ENCODE measurements around the gene SYPL2. TPM values are rescaled to one million over a fixed set of nuclear protein-coding genes. Genes with fewer than 3 reads are reported as not detected.

SYPL2 gene
- total RNA-seq, 3 donors from 2014 or later, result 0.12 to 6.6 (median 0.34) TPM

DNA sequence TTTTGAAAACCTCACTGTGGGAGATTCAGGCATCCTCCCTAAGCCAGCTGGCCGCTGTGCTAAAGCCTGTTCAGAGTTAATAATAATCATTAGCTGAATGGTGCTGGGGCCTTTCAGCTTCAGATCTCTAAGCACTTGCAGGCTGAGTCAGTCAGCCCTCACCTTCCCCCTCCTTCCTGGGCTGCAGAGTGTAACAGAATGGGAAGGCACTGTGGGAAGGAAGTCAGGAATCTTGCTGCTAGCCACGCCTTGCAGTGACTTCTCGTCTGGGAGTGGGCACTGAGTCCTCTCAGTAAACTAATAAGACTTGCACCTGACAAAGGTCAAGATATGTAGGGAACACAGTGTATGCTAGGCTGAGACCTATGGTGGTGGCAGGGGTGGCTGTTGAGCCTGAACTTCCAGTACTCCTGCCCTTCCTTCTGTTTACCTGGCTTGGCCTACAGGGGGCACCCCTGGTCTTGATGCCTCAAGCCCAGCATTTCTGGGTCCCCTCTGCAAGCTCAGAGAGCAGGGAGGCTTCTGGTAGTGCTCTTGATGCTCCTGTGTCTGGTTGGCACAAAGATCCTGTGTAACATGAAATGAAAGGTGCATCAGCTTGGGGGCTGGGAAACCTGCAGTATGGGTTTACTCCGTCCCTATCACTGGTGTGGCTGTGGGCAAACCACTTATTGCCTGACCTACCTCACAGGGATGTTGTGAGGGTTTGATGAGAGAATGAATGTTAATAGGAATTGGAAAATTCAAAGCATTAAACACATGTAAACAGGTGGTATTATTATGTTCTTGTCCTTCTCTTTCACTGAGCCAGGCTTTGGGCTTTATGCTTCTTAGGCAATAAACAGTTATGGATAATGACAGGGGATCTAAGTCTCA lies 33.6 kb downstream of the SYPL2 start:
- TF ChIP-seq, protein P1, sequence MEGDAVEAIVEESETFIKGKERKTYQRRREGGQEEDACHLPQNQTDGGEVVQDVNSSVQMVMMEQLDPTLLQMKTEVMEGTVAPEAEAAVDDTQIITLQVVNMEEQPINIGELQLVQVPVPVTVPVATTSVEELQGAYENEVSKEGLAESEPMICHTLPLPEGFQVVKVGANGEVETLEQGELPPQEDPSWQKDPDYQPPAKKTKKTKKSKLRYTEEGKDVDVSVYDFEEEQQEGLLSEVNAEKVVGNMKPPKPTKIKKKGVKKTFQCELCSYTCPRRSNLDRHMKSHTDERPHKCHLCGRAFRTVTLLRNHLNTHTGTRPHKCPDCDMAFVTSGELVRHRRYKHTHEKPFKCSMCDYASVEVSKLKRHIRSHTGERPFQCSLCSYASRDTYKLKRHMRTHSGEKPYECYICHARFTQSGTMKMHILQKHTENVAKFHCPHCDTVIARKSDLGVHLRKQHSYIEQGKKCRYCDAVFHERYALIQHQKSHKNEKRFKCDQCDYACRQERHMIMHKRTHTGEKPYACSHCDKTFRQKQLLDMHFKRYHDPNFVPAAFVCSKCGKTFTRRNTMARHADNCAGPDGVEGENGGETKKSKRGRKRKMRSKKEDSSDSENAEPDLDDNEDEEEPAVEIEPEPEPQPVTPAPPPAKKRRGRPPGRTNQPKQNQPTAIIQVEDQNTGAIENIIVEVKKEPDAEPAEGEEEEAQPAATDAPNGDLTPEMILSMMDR (IDR thresholded peaks at IDR 0.05), result peak; percentile 13
- intact Hi-C loops (cut with DNase I, micrococcal nuclease), result no loop called here
- H3K4me1 ChIP-seq (ENCODE audit: low read depth), result peaks cover 26% of the 10 kb centered on the region
- DNase-seq (peak in 2 of 3 donors; percentile 76 to 82), ATAC-seq (peak; percentile 85)
- H3K4me3 ChIP-seq, result no peak overlapping the region
- H3K9me3 ChIP-seq, result no peaks in the 10 kb centered on the region
- no peaks in the 10 kb centered on the region for H3K36me3 ChIP-seq (ENCODE audit: low read depth)

DNA sequence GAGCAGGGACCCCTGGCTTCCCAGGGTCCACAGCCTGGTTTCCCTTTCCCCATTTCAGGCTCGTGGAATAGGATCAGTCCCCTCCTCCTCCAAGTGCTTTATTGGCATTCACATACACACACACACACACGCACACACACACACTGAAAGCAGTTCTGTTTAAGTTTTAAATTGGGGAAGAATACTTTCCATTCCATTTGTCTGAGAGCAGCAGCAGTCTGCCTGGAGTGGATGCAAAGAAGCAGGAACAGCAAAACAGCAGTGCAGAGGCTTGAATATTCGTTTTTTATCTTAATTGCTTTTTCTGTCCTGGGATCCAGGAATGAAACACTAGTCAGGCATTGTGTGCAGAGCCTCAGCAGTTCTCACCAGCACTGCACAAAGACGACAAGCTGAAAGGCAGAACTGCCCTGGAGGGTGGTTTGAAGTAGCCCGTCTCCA lies 34.6 kb downstream of the SYPL2 start:
- peaks cover 22% of the 10 kb centered on the region for H3K4me1 ChIP-seq (ENCODE audit: low read depth)
- intact Hi-C loops (cut with DNase I, micrococcal nuclease), result no loop called here
- DNase-seq, result peak in 1 of 3 donors; percentile 51
- ATAC-seq, result no peak
- no peak overlapping the region for H3K4me3 ChIP-seq
- no peaks in the 10 kb centered on the region for H3K36me3 ChIP-seq (ENCODE audit: low read depth)
- TF ChIP-seq, protein P1 (IDR thresholded peaks at IDR 0.05), result no peak
- no peaks in the 10 kb centered on the region for H3K9me3 ChIP-seq

DNA sequence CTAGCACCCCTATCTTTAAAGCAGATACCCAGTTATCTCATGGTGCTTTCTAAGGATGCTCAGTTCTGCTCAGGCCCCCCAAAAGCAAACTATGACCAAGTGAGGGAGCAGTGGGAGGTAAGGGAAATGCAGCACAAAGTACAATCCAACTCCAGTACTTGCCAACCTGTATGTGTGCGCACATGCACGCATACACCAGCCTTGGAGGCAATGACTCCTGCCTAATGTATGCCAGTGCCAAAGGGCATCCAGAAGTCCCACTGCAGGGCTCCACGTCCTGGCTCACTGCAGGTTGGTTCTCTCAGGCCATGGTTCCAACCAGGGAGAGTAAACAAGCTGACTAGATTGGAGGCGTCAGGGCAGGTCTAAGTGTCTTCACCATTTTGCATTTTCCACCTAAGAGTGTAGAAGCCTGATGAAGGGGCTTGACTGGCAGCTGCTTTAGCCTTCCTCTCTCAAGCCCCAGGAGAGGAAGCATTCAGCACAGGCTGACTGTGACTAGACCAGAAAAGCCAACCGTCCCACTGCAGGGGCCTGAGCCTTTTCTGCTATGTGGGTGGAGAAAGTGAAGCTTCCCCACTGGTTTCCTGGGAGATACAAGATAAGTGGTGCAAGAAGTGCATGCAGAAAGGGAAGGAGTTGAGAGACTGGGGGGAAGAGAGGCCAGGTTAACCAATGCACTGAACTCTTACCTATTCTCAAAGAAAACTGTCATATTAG lies 35.5 kb downstream of the SYPL2 start:
- ATAC-seq (no peak), DNase-seq (no peak)
- TF ChIP-seq, protein P1 (IDR thresholded peaks at IDR 0.05), result no peak
- no peaks in the 10 kb centered on the region for H3K36me3 ChIP-seq (ENCODE audit: low read depth)
- H3K4me1 ChIP-seq (ENCODE audit: low read depth), result peaks cover 22% of the 10 kb centered on the region
- H3K4me3 ChIP-seq, result no peak overlapping the region
- H3K9me3 ChIP-seq, result no peaks in the 10 kb centered on the region
- intact Hi-C loops (cut with DNase I, micrococcal nuclease), result no loop called here

DNA sequence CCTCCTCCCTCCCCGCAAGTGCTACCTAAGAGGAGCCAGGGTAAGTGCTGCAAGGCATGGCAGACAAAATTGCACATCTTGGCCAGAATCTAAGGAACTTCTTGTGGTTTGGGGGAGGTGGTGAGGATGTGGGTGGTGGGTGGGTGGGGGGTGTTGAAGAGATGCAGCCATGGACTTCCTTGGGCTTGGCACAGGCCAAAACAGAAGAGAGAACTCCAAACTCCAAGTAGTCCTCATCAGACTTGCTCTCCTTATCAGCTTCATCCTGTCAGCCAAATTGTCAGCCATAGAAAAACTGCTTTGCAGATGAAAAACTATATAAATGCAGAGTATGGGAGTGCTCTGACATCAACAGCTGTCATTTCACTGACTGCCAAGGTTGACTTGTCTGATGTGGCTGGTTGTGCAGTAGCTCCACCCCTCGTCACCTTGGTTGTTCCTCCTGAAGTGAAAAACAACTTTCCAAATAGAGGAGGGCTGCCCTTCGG lies 36.1 kb downstream of the SYPL2 start:
- peak; percentile 11 for ATAC-seq
- TF ChIP-seq, protein P1 (IDR thresholded peaks at IDR 0.05), result no peak
- Histone ChIP-seq H3K4me1 (ENCODE audit: low read depth) (peaks cover 22% of the 10 kb centered on the region), H3K9me3 (no peaks in the 10 kb centered on the region), H3K36me3 (ENCODE audit: low read depth) (no peaks in the 10 kb centered on the region), H3K4me3 (no peak overlapping the region)
- DNase-seq, result no peak
- intact Hi-C loops (cut with DNase I, micrococcal nuclease), result no loop called here

DNA sequence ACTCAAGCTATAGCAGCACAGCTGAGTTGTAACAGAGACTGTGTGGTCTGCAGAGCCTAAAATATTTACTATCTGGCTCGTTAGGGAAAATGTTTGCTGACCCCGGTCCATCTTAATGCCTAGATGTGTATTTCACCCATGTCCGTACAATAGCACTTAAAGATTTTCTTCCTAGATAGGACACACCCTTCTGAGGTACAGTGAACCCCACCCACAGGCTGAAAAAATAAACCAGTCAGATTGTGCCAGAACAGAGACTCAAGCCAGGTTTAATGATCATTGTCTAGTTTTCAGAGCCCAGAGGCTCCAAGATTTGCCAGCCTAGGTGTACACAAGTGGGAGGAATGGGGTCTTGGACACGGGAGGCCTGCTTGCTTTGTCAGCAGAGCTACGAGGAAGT lies 37.6 kb downstream of the SYPL2 start:
- Histone ChIP-seq H3K9me3 (no peaks in the 10 kb centered on the region), H3K4me3 (no peak overlapping the region), H3K4me1 (ENCODE audit: low read depth) (peaks cover 17% of the 10 kb centered on the region), H3K36me3 (ENCODE audit: low read depth) (no peaks in the 10 kb centered on the region)
- TF ChIP-seq, protein P1 (IDR thresholded peaks at IDR 0.05), result no peak
- intact Hi-C loops (cut with DNase I, micrococcal nuclease), result no loop called here
- DNase-seq (peak in 1 of 3 donors; percentile 54), ATAC-seq (peak; percentile 67)
